ENCODE measurements around the gene TBC1D10B. TPM values are rescaled to one million over a fixed set of nuclear protein-coding genes. Genes with fewer than 3 reads are reported as not detected.
"Not testable (repeated sequence)": the region's sequence is repeated elsewhere in the genome, so short reads cannot be mapped to it uniquely, and the experiment has no call there.

Gene TBC1D10B
- total RNA-seq, 1 donor from 2014 or later = 36.9 TPM

GRCh38 chr16:30335028-30335597, 35.2 kb downstream of the TBC1D10B start:
- peak; percentile 83 for DNase-seq (ENCODE audit: low spot score)

- DNase-seq (ENCODE audit: low spot score) = peak; percentile 81
Observed at GRCh38 chr16:30334473-30334989, 35.8 kb downstream of the TBC1D10B start.

GRCh38 chr16:30324220-30324619, 46.1 kb downstream of the TBC1D10B start:
- peak; percentile 18 for DNase-seq (ENCODE audit: low spot score)

GRCh38 chr16:30318647-30319046, 51.6 kb downstream of the TBC1D10B start:
- not testable (repeated sequence) for DNase-seq (ENCODE audit: low spot score)

- not testable (repeated sequence) for DNase-seq (ENCODE audit: low spot score)
Observed at GRCh38 chr16:30310937-30311336, 59.4 kb downstream of the TBC1D10B start.

GRCh38 chr16:30309255-30309654, 61.0 kb downstream of the TBC1D10B start:
- not testable (repeated sequence) for DNase-seq (ENCODE audit: low spot score)

Other genes with a start within 250 kb of the TBC1D10B start
- 96.4 TPM for gene MAPK3, start 247.3 kb downstream of the TBC1D10B start, total RNA-seq
- gene CORO1A, start 186.9 kb downstream of the TBC1D10B start, total RNA-seq = 24.2 TPM
- 82.9 TPM for gene BOLA2B, start 176.8 kb downstream of the TBC1D10B start, total RNA-seq
- 36.4 TPM for gene SLX1A, start 176.6 kb downstream of the TBC1D10B start, total RNA-seq
- gene SULT1A3, start 171.2 kb downstream of the TBC1D10B start, total RNA-seq = 28.3 TPM
- gene NPIPB13, start 122.0 kb downstream of the TBC1D10B start, total RNA-seq = 48.8 TPM
- 69.0 TPM for gene CD2BP2, start 15.2 kb downstream of the TBC1D10B start, total RNA-seq
- gene MYL11, start 4.3 kb upstream of the TBC1D10B start, total RNA-seq = 2.9 TPM
- gene SEPTIN1, start 12.1 kb upstream of the TBC1D10B start, total RNA-seq = 8.2 TPM
- gene ZNF48, start 24.9 kb upstream of the TBC1D10B start, total RNA-seq = 8.1 TPM
- 5.2 TPM for gene ZNF771, start 37.1 kb upstream of the TBC1D10B start, total RNA-seq
- 49.9 TPM for gene DCTPP1, start 59.5 kb upstream of the TBC1D10B start, total RNA-seq
- 36.2 TPM for gene SEPHS2, start 75.4 kb upstream of the TBC1D10B start, total RNA-seq
- 8.9 TPM for gene ITGAL, start 102.2 kb upstream of the TBC1D10B start, total RNA-seq
- gene ZNF768, start 156.1 kb upstream of the TBC1D10B start, total RNA-seq = 37.6 TPM
- gene ZNF747, start 164.4 kb upstream of the TBC1D10B start, total RNA-seq = 10.4 TPM
- 6.9 TPM for gene ZNF764, start 187.9 kb upstream of the TBC1D10B start, total RNA-seq
- 10.8 TPM for gene ZNF688, start 201.2 kb upstream of the TBC1D10B start, total RNA-seq
- gene ZNF785, start 215.2 kb upstream of the TBC1D10B start, total RNA-seq = 25.2 TPM
- 10.2 TPM for gene ZNF689, start 239.9 kb upstream of the TBC1D10B start, total RNA-seq

All from ureter (tissue), 1 donor.